ENCODE data around the gene AMZ1. TPM values are rescaled to one million over a fixed set of nuclear protein-coding genes. Genes with fewer than 3 reads are reported as not detected.
A peak's percentile ranks its signal among the peaks of the same experiment; 100 is the strongest.
"Not testable (repeated sequence)": the region's sequence is repeated elsewhere in the genome, so short reads cannot be mapped to it uniquely, and the experiment has no call there.

Gene AMZ1
- total RNA-seq, 1 donor from 2014 or later = not detected

GRCh38 chr7:2667843-2668242 lies 20.2 kb upstream of the AMZ1 start:
- Mint-ChIP-seq H3K36me3 (ENCODE audit: low read depth) (no peaks in the 10 kb centered on the region), H3K27me3 (ENCODE audit: low read depth) (peaks cover 19% of the 10 kb centered on the region), H3K4me1 (no peaks in the 10 kb centered on the region), H3K4me3 (peak overlapping the region; percentile 42), H3K9me3 (no peaks in the 10 kb centered on the region), H3K27ac (ENCODE audit: unreplicated experiment) (no peak overlapping the region)
- TF ChIP-seq CTCF (conservative IDR thresholded peaks at IDR 0.05) = no peak
- DNase-seq (ENCODE audit: low read depth, low spot score) = no peak

GRCh38 chr7:2668401-2668800 lies 19.6 kb upstream of the AMZ1 start:
- no peaks in the 10 kb centered on the region for H3K4me1 Mint-ChIP-seq
- H3K27me3 Mint-ChIP-seq (ENCODE audit: low read depth) = peaks cover 19% of the 10 kb centered on the region
- TF ChIP-seq CTCF (conservative IDR thresholded peaks at IDR 0.05) = no peak
- peak overlapping the region; percentile 42 for H3K4me3 Mint-ChIP-seq
- H3K27ac Mint-ChIP-seq (ENCODE audit: unreplicated experiment) = no peak overlapping the region
- H3K9me3 Mint-ChIP-seq = no peaks in the 10 kb centered on the region
- no peak for DNase-seq (ENCODE audit: low read depth, low spot score)
- no peaks in the 10 kb centered on the region for H3K36me3 Mint-ChIP-seq (ENCODE audit: low read depth)

DNA sequence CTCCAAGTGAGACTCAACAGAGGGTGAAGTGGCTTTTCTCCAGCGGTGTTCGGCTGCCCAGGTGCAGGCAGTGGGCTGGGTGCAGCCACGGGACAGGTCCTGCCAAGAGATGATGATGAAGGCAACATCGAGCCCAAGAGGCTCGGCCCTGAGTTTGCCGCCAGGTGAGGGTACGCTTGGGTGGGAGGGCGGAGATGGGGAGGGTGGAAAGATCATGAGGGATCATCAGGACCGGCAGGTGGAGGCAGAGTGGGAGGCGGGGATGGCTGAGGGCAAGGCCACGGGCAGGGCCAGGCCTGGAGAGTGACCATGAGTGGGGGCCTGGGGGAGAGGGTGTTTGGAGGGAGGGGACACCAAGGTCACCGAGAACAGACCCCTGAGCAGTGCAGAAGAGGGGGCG lies 17.8 kb upstream of the AMZ1 start:
- DNase-seq (ENCODE audit: low read depth, low spot score) = no peak
- Mint-ChIP-seq H3K4me3 (peak overlapping the region; percentile 67), H3K4me1 (no peaks in the 10 kb centered on the region), H3K27ac (ENCODE audit: unreplicated experiment) (peak overlapping the region; percentile 35), H3K27me3 (ENCODE audit: low read depth) (peaks cover 19% of the 10 kb centered on the region), H3K36me3 (ENCODE audit: low read depth) (no peaks in the 10 kb centered on the region), H3K9me3 (peaks cover 3% of the 10 kb centered on the region)
- no peak for TF ChIP-seq CTCF (conservative IDR thresholded peaks at IDR 0.05)

- no peak overlapping the region for H3K27ac Mint-ChIP-seq (ENCODE audit: unreplicated experiment)
- H3K27me3 Mint-ChIP-seq (ENCODE audit: low read depth) = peaks cover 19% of the 10 kb centered on the region
- H3K36me3 Mint-ChIP-seq (ENCODE audit: low read depth) = no peaks in the 10 kb centered on the region
- DNase-seq (ENCODE audit: low read depth, low spot score) = peak; percentile 81
- peak; percentile 88 for TF ChIP-seq CTCF (conservative IDR thresholded peaks at IDR 0.05)
- no peaks in the 10 kb centered on the region for H3K4me1 Mint-ChIP-seq
- H3K4me3 Mint-ChIP-seq = no peak overlapping the region
- H3K9me3 Mint-ChIP-seq = peaks cover 3% of the 10 kb centered on the region
These were observed 17.1 kb upstream of the AMZ1 start for GRCh38 chr7:2670720-2671391.

DNA sequence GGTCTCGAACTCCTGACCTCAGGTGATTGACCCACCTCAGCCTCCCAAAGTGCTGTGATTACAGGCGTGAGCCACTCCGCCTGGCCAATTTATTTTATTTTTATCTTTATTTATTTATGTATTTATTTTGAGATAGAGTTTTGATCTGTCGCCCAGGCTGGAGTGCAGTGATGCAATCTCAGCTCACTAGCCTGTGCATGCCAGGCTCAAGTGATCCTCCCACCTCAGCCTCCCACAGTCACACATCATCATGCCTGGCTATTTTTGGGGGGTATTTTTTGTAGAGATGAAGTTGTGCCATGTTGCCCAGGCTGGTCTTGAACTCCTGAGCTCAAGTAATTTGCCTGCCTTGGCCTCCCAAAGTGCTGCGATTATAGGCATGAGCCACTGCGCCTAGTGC lies 14.8 kb upstream of the AMZ1 start:
- not testable (repeated sequence) for H3K4me3 Mint-ChIP-seq; DNase-seq (ENCODE audit: low read depth, low spot score); H3K36me3 Mint-ChIP-seq (ENCODE audit: low read depth); H3K27ac Mint-ChIP-seq (ENCODE audit: unreplicated experiment); H3K4me1 Mint-ChIP-seq; H3K9me3 Mint-ChIP-seq
- peaks cover 12% of the 10 kb centered on the region for H3K27me3 Mint-ChIP-seq (ENCODE audit: low read depth)

DNA sequence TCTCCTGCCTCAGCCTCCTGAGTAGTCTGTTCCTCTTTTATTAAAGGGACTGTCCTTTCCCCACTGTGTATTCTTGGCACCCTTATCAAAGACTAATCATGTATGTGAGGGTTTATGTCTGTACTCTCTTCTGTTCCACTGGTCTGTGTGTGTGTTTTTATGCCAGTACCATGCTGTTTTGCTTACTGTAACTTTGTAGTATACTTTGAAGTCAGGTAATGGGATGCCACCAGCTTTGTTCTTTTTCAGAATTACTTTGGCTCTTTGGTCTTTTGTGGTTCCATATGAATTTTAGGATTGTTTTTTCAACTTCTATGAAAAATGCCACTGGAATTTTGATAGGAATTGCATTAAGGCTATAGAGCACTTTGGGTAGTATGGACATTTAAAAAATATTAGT lies 14.1 kb upstream of the AMZ1 start:
- Mint-ChIP-seq H3K36me3 (ENCODE audit: low read depth) (no peaks in the 10 kb centered on the region), H3K4me1 (no peaks in the 10 kb centered on the region), H3K27ac (ENCODE audit: unreplicated experiment) (no peak overlapping the region), H3K9me3 (peaks cover 3% of the 10 kb centered on the region), H3K4me3 (no peak overlapping the region), H3K27me3 (ENCODE audit: low read depth) (peaks cover 12% of the 10 kb centered on the region)
- DNase-seq (ENCODE audit: low read depth, low spot score) = no peak
- no peak for TF ChIP-seq CTCF (conservative IDR thresholded peaks at IDR 0.05)

Data from neural crest cell (in vitro differentiated cells).